Measurements from ENCODE around the gene FBXL7.

FBXL7 gene

DNA sequence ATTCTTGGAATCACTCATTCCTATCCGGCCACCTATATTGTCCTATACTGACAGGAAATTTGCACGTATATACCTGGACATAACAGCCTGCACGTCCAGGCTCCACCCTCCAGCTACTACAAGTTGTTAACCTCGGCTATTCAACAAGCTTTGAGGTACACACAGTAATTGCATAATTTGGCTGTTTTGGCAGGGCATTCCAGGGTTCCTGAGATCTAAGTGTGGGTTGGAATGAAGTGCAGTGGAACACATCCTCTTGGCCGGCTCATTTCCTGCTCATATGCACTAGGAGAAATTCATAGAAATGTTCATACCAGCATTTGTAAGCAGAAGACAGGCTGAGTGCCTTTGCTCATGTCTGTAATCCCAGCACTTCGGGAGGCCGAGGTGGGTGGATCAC is 222.3 kb downstream of the FBXL7 start:
- no peak overlapping the region for H3K4me3 ChIP-seq (ENCODE audit: low read depth, low read length)
- DNase-seq (ENCODE audit: low read depth) = peak; percentile 33
- TF ChIP-seq, protein P1, sequence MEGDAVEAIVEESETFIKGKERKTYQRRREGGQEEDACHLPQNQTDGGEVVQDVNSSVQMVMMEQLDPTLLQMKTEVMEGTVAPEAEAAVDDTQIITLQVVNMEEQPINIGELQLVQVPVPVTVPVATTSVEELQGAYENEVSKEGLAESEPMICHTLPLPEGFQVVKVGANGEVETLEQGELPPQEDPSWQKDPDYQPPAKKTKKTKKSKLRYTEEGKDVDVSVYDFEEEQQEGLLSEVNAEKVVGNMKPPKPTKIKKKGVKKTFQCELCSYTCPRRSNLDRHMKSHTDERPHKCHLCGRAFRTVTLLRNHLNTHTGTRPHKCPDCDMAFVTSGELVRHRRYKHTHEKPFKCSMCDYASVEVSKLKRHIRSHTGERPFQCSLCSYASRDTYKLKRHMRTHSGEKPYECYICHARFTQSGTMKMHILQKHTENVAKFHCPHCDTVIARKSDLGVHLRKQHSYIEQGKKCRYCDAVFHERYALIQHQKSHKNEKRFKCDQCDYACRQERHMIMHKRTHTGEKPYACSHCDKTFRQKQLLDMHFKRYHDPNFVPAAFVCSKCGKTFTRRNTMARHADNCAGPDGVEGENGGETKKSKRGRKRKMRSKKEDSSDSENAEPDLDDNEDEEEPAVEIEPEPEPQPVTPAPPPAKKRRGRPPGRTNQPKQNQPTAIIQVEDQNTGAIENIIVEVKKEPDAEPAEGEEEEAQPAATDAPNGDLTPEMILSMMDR (conservative IDR thresholded peaks at IDR 0.05; ENCODE audit: low read depth, low read length) = no peak

DNA sequence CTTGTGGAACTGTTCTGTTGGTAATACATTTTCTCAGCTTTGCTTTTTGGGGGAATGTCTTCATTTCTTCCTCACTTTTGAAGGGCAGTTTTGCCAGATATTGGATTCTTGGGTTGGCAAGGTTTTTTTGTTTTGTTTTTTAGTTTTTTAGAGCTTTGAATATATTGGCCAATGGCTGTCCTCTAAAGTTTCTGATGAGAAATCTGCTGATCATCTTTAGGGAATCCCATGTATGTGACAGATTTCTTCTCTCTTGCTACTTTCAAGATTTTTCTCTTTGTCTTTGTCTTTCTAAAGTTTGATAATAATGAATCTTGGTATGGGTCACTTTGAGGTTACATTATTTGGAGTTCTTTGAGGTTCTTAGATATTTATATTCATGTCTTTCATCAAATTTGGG is 227.4 kb downstream of the FBXL7 start:
- DNase-seq (ENCODE audit: low read depth) = no peak
- TF ChIP-seq, protein P1 (conservative IDR thresholded peaks at IDR 0.05; ENCODE audit: low read depth, low read length) = no peak
- H3K4me3 ChIP-seq (ENCODE audit: low read depth, low read length) = no peak overlapping the region

DNA sequence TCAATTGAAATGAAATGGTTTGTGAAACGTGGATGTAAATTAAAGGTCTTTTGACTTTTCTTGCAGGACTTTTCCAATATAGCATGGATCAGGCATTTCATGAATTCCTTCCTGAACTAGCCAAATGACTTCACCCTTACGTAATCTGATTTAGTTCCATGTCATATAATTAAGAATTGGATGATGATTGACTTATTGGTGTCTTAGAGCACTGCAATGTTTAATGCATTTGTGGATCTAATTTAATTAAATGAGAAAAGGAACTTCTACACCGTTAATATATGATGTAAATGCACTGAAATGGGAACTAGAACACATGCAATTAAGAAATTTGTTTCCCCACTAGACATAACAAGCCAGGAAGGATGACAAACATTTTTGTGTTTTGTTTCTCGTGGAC is 228.8 kb downstream of the FBXL7 start:
- TF ChIP-seq, protein P1 (conservative IDR thresholded peaks at IDR 0.05; ENCODE audit: low read depth, low read length) = no peak
- H3K4me3 ChIP-seq (ENCODE audit: low read depth, low read length) = no peak overlapping the region
- no peak for DNase-seq (ENCODE audit: low read depth)

DNA sequence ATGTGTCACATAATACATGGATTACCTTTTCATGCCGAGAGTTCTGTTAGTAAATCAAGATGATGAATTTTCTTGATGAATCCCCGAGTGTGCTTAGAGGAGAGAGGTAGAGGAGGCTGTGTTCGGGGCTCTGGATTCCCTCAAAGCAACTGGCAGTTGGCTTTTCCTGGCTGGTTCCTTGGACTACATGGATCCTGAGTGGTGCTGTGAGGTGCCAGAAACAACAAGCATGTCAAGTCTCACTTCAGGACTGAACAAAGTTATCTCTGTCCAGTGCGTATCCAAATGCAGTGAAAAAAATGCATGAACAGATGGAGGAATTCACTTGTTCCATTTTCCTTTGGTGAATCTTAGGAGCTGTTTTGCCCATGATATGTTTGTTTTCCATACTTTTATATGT is 231.7 kb downstream of the FBXL7 start:
- TF ChIP-seq, protein P1 (conservative IDR thresholded peaks at IDR 0.05; ENCODE audit: low read depth, low read length) = no peak
- no peak for DNase-seq (ENCODE audit: low read depth)
- H3K4me3 ChIP-seq (ENCODE audit: low read depth, low read length) = no peak overlapping the region

DNA sequence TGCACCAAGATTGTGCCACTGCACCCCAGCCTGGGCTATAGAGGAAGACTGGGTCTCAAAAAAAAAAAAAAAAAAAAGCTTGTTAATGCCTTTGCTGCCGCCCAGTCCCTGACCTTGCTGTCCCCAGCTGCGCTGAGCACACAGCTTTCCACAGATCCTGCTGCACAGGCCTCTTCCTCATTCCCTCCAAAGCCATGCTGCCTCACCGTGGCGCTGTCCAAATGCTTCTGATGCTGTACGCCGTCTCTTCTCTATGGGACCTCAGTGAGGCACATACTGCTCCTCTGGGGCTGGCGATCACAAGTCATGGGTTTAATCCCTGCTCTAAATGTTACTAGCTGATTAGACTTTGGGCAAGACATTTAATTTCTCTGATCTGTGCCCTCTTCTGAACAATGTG is 234.1 kb downstream of the FBXL7 start:
- no peak overlapping the region for H3K4me3 ChIP-seq (ENCODE audit: low read depth, low read length)
- no peak for DNase-seq (ENCODE audit: low read depth)
- TF ChIP-seq, protein P1 (conservative IDR thresholded peaks at IDR 0.05; ENCODE audit: low read depth, low read length) = no peak

DNA sequence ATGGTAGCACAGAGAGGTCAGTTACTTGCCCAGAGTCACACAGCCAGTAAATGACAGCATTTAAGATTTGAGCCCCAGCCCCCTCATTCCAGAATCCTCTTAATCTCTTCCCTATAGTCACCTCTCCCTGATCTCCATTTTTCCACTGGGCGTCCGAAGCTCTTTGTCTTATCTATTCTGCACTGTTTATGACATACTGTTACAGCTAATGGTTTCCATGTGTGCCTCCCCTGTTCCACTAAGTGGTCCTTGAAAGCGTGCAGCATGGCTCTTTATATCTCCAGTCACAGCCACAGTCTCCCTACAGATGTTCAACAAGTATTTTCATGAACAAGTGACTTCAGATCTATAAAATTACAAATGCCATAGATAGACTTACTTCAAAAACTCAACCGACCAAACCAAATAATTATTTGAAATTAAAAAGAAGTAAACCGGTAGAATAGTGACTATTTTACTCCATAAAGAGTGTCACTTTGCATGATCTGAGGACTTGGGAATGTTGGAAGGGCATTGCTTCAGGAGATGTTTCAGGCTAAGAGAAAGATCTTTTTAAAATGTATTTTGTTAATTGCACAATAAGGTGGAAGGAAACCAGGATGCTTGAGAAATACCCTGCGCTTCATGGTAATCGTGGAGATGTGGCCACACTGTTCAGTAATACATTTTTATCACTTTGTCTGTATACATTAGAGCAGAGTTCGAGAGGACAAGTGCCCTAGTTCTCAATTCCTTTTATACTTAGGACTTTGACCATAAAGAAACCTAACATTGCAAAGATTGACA is 237.2 kb downstream of the FBXL7 start:
- TF ChIP-seq, protein P1 (conservative IDR thresholded peaks at IDR 0.05; ENCODE audit: low read depth, low read length) = no peak
- peak; percentile 36 for DNase-seq (ENCODE audit: low read depth)
- H3K4me3 ChIP-seq (ENCODE audit: low read depth, low read length) = no peak overlapping the region
